Thoracic aorta (tissue), 2 donors: Measurements from ENCODE around the gene UGP2. TPM values are rescaled to one million over a fixed set of nuclear protein-coding genes. Genes with fewer than 3 reads are reported as not detected.
A peak's percentile ranks its signal among the peaks of the same experiment; 100 is the strongest.

ENCODE experiments used
- ATAC-seq: fragments of 150-250 bp; one replicate; pipeline ENCODE4 v1.8.0; 2017; ENCODE audit warnings: low read depth; ENCODE audit not compliant: insufficient number of reproducible peaks, low FRiP score
- DNase-seq: peaks from one replicate; pipeline ENCODE4 v3.0.0-alpha.2; 2020; ENCODE audit warnings: low spot score
- H3K27ac ChIP-seq, 2 donors: fragments of 200-600 bp; sonication (generic); 1 replicate in 1 of 2; 2 replicates in 1 of 2; pipeline ENCODE4 v1.5.1; 2016; ENCODE audit warnings: mild to moderate bottlenecking in 2 of 2, moderate library complexity in 2 of 2
- H3K27me3 ChIP-seq: fragments of 200-600 bp; sonication (generic); replicated peaks from 2 replicates; pipeline ENCODE4 v1.6.0; 2016; ENCODE audit warnings: mild to moderate bottlenecking; ENCODE audit not compliant: insufficient read depth
- H3K36me3 ChIP-seq: fragments of 200-600 bp; sonication (generic); one replicate; pipeline ENCODE4 v1.5.1; 2016
- H3K4me1 ChIP-seq, 2 donors: fragments of 200-600 bp; sonication (generic); 1 replicate in 1 of 2; 2 replicates in 1 of 2; pipeline versions ENCODE4 v1.5.1 to v1.6.0; 2016; ENCODE audit warnings: low read depth in 2 of 2, mild to moderate bottlenecking in 1 of 2; ENCODE audit not compliant: control insufficient read depth in 1 of 2
- H3K4me3 ChIP-seq: fragments of 200-600 bp; sonication (generic); 2 replicates; pipeline ENCODE4 v1.5.1; 2016; ENCODE audit warnings: mild to moderate bottlenecking
- H3K9me3 ChIP-seq: fragments of 200-600 bp; sonication (generic); 2 replicates; pipeline ENCODE4 v1.5.1; 2016
- CTCF ChIP-seq: fragments of 200-600 bp; sonication (generic); IDR thresholded peaks from one replicate; pipeline ENCODE4 v1.5.1; 2019; ENCODE audit warnings: antibody characterized with exemption
- total RNA-seq, 2 donors: library from RNA; depleted of rRNA; stranded (reverse); fragments of >200 nt; gene quantifications; one replicate each; pipeline versions ENCODE4 v1.1.0 to v1.2.3, GENCODE V29; 2016

The UGP2 gene
- total RNA-seq, 2 donors from 2014 or later, result 103 to 176 TPM

- H3K4me1 ChIP-seq, result peaks cover 0 to 30% of the 10 kb centered on the region in 2 donors
- no peaks in the 10 kb centered on the region for H3K27me3 ChIP-seq
- H3K36me3 ChIP-seq, result no peaks in the 10 kb centered on the region
- H3K4me3 ChIP-seq, result no peak overlapping the region
- no peaks in the 10 kb centered on the region for H3K9me3 ChIP-seq
- ATAC-seq (no peak), DNase-seq (no peak)
- no peak for TF ChIP-seq CTCF
- H3K27ac ChIP-seq, result no peak overlapping the region
Observed at GRCh38 chr2:63865159-63865799, 23.6 kb downstream of the UGP2 start.

- H3K9me3 ChIP-seq, result no peaks in the 10 kb centered on the region
- no peak for ATAC-seq
- TF ChIP-seq CTCF, result no peak
- DNase-seq, result no peak
- no peak overlapping the region for H3K4me3 ChIP-seq
- no peaks in the 10 kb centered on the region for H3K27me3 ChIP-seq
- H3K36me3 ChIP-seq, result no peaks in the 10 kb centered on the region
- peaks cover 5 to 37% of the 10 kb centered on the region in 2 donors for H3K4me1 ChIP-seq
- H3K27ac ChIP-seq, result no peak overlapping the region
Observed at GRCh38 chr2:63866009-63866709, 24.5 kb downstream of the UGP2 start.

- no peak for TF ChIP-seq CTCF
- no peaks in the 10 kb centered on the region for H3K9me3 ChIP-seq
- H3K4me1 ChIP-seq, result peaks cover 25 to 57% of the 10 kb centered on the region in 2 donors
Observed at GRCh38 chr2:63870679-63871078, 29.0 kb downstream of the UGP2 start.

GRCh38 chr2:63871864-63872263 lies 30.2 kb downstream of the UGP2 start:
- Histone ChIP-seq H3K27ac (peak overlapping the region; percentile 68 to 70), H3K27me3 (no peaks in the 10 kb centered on the region), H3K9me3 (no peaks in the 10 kb centered on the region), H3K36me3 (no peaks in the 10 kb centered on the region), H3K4me3 (no peak overlapping the region), H3K4me1 (peaks cover 30 to 65% of the 10 kb centered on the region in 2 donors)
- ATAC-seq (no peak), DNase-seq (no peak)
- no peak for TF ChIP-seq CTCF

More at GRCh38 chr2:63870679-63871078, 29.0 kb downstream of the UGP2 start:
- no peak for ATAC-seq
- H3K4me3 ChIP-seq, result no peak overlapping the region
- no peak for DNase-seq
- no peaks in the 10 kb centered on the region for H3K36me3 ChIP-seq
- no peak overlapping the region for H3K27ac ChIP-seq
- H3K27me3 ChIP-seq, result no peaks in the 10 kb centered on the region

GRCh38 chr2:63872571-63873328 lies 31.1 kb downstream of the UGP2 start:
- DNase-seq, result no peak
- H3K27ac ChIP-seq, result peak overlapping the region; percentile 70
- H3K27me3 ChIP-seq, result no peaks in the 10 kb centered on the region
- H3K36me3 ChIP-seq, result no peaks in the 10 kb centered on the region
- no peak for ATAC-seq
- TF ChIP-seq CTCF, result no peak
- H3K4me1 ChIP-seq, result peaks cover 30 to 68% of the 10 kb centered on the region in 2 donors
- no peak overlapping the region for H3K4me3 ChIP-seq
- H3K9me3 ChIP-seq, result no peaks in the 10 kb centered on the region
